Neural progenitor cell (in vitro differentiated cells): ENCODE data around the gene NELFCD.

Source experiments
- CTCF ChIP-seq: fragments of 200-600 bp; sonication (generic); IDR thresholded peaks from 2 replicates; pipeline ENCODE4 v1.5.1; 2017; ENCODE audit warnings: antibody characterized with exemption, mild to moderate bottlenecking
- EZH2 ChIP-seq: fragments of 200-600 bp; sonication (generic); IDR thresholded peaks from 2 replicates; pipeline ENCODE4 v1.6.1; 2017; ENCODE audit warnings: antibody characterized with exemption, mild to moderate bottlenecking, moderate library complexity
- EZH2phosphoT487 ChIP-seq: fragments of 200-600 bp; sonication (generic); IDR thresholded peaks from 2 replicates; pipeline ENCODE4 v1.6.1; 2017; ENCODE audit warnings: antibody characterized with exemption

- TF ChIP-seq CTCF (no peak), EZH2phosphoT487 (no peak), EZH2 (no peak)
These were observed 58.2 kb downstream of the NELFCD start for GRCh38 chr20:59039233-59039632.
